Measurements from ENCODE around the gene USP31. TPM values are rescaled to one million over a fixed set of nuclear protein-coding genes. Genes with fewer than 3 reads are reported as not detected.
A peak's percentile ranks its signal among the peaks of the same experiment; 100 is the strongest.

USP31 gene
- total and polyA plus RNA-seq, 2 of the 8 experiments (the other 6 are each of a cell fraction or from before 2014, with no cell fraction given): 6.7 to 19.0 TPM

DNA sequence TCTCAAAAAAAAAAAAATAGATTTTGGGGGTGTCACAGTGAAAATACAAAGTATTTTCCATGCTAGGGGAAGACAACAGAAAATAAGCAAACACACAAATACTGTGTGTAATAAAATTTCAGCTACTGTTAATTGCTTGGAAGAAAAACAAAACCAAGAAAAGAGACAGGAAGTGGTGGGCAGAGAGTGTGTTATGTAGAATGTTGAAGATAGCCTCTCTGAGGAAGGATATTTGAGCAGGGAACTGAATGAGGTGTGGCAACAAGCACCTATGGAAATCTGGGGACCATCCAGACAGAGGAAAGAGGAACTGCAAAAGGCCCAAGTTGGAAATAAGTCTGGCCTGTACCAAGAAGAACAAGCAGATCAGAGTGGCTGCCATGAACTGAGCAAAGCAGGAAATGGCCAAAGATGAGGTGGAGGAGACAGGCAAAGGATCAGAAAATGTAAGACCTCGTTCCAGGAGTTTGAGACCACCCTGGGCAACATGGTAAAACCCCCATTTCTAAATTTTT, 7.8 kb upstream of the USP31 start:
- whole genome bisulfite sequencing, 2 experiments (ENCODE audit: extremely low coverage in 1 of 2, insufficient coverage in 1 of 2, insufficient read length in 1 of 2, insufficient replicate concordance in 2 of 2, low coverage in 1 of 2, low lambda C conversion rate in 2 of 2, missing lambda C conversion rate in 1 of 2): 94% methylated on average over 1 of the region's 1 CpG; no CpG with 5 or more reads in 1 of the 2 experiments
- H2BK20ac ChIP-seq (ENCODE audit: low read length): no peak overlapping the region
- ChIA-PET POLR2A (ENCODE audit: partially characterized antibody) (interaction anchor here (1.1 kb wide), 1 partner anchor 12 kb away, joined by 3 read pairs; no protein-coding TSS in a partner anchor), CTCF (ENCODE audit: partially characterized antibody) (interaction anchor here (0.8 to 1.9 kb wide), 2 partner anchors 65 to 278 kb away, joined by 3 to 5 read pairs; no protein-coding TSS in a partner anchor)
- no peak overlapping the region for H3K4ac ChIP-seq (replicated peaks; ENCODE audit: insufficient read length, low read depth, low read length)
- no peak overlapping the region for H2BK5ac ChIP-seq (ENCODE audit: low read depth, low read length)
- no peak overlapping the region for H2BK15ac ChIP-seq (ENCODE audit: low read length)
- no peak overlapping the region for H3K27ac ChIP-seq (ENCODE audit: low read depth, low read length)
- no peak overlapping the region for H3K4me3 ChIP-seq (ENCODE audit: extremely low read depth in 1 of 4, insufficient read depth in 2 of 4, low read depth in 3 of 4, low read length in 4 of 4)
- no peak for DNase-seq (ENCODE audit: low read depth in 1 of 2, low spot score in 2 of 2)
- H3K18ac ChIP-seq (ENCODE audit: extremely low read depth, low read length): no peak overlapping the region
- H2AK5ac ChIP-seq (ENCODE audit: low read depth, low read length): no peak overlapping the region
- H3K27me3 ChIP-seq (replicated peaks in 1 of 4; ENCODE audit: control insufficient read depth in 3 of 4, extremely low read depth in 1 of 4, insufficient read depth in 3 of 4, low read length in 3 of 4): no peaks in the 10 kb centered on the region
- FAIRE-seq: no peak
- no peak overlapping the region for H2BK12ac ChIP-seq (ENCODE audit: low read depth, low read length)
- H3K56ac ChIP-seq (replicated peaks; ENCODE audit: insufficient read length, low read depth, low read length): no peak overlapping the region
- no peaks in the 10 kb centered on the region for H3K36me3 ChIP-seq (ENCODE audit: control insufficient read depth in 2 of 4, insufficient read depth in 4 of 4, low read length in 3 of 4)
- no peak overlapping the region for H4K8ac ChIP-seq (ENCODE audit: extremely low read depth, insufficient read depth, low read length)
- no peaks in the 10 kb centered on the region for H3K79me2 ChIP-seq (ENCODE audit: control insufficient read depth in 1 of 2, insufficient read depth in 2 of 2, low read length in 2 of 2)
- H3K4me2 ChIP-seq (ENCODE audit: insufficient read depth in 1 of 2, low read depth in 2 of 2, low read length in 2 of 2): no peak overlapping the region
- no peaks in the 10 kb centered on the region for H3K79me1 ChIP-seq (ENCODE audit: low read depth, low read length)
- H3K23me2 ChIP-seq (ENCODE audit: low read depth, low read length): no peaks in the 10 kb centered on the region; the same call in 1 of the 2 replicates
- H3K9ac ChIP-seq (replicated peaks in 1 of 4; ENCODE audit: extremely low read depth in 1 of 4, low read depth in 3 of 4, low read length in 3 of 4): no peak overlapping the region
- H2BK120ac ChIP-seq (replicated peaks; ENCODE audit: low read depth, low read length): no peak overlapping the region
- H3K4me1 ChIP-seq (replicated peaks in 1 of 4; ENCODE audit: control insufficient read depth in 3 of 4, insufficient read depth in 4 of 4, low read length in 3 of 4): no peaks in the 10 kb centered on the region; a peak in 1 of 7 replicates
- H3K9me3 ChIP-seq (ENCODE audit: insufficient read depth in 2 of 2, low read depth in 1 of 2, low read length in 1 of 2): peaks cover 0 to 4% of the 10 kb centered on the region in 2 experiments; a peak in 1 of 4 replicates
- no peak overlapping the region for H3K23ac ChIP-seq (ENCODE audit: insufficient read length)
- H3K14ac ChIP-seq (ENCODE audit: insufficient read length): no peak overlapping the region
- H4K20me1 ChIP-seq (replicated peaks in 1 of 2; ENCODE audit: control insufficient read depth in 1 of 2, insufficient read depth in 2 of 2, low read length in 2 of 2): no peaks in the 10 kb centered on the region
- H2AFZ ChIP-seq (ENCODE audit: low read length): 0 out of 2 replicates have a peak overlapping the region, but pooled peaks have one; percentile 81
- no peak overlapping the region for H4K5ac ChIP-seq (ENCODE audit: insufficient read length, low read depth, low read length)
- H4K91ac ChIP-seq (replicated peaks; ENCODE audit: insufficient read length, low read length): no peak overlapping the region
- TF ChIP-seq YY1 (IDR thresholded peaks at IDR 0.05; ENCODE audit: low read depth, low read length) (no peak), GABPA (IDR thresholded peaks at IDR 0.05; ENCODE audit: borderline replicate concordance, insufficient read depth, low read length) (no peak), TBP (IDR thresholded peaks at IDR 0.05; ENCODE audit: low read depth, low read length) (no peak), TEAD4 (IDR thresholded peaks at IDR 0.05; ENCODE audit: low read depth, low read length) (no peak), CBX8 (IDR thresholded peaks at IDR 0.05; ENCODE audit: borderline replicate concordance, low read depth, low read length) (no peak), HDAC2 (IDR thresholded peaks at IDR 0.05; ENCODE audit: borderline replicate concordance in 1 of 2, low read depth in 2 of 2, low read length in 2 of 2) (no peak), KDM4A (IDR thresholded peaks at IDR 0.05; ENCODE audit: low read depth, low read length, severe bottlenecking) (no peak), JUND (IDR thresholded peaks at IDR 0.05; ENCODE audit: low read length) (no peak), JUN (IDR thresholded peaks at IDR 0.05; ENCODE audit: low read depth, low read length) (no peak), RNF2 (IDR thresholded peaks at IDR 0.05; ENCODE audit: borderline replicate concordance, low read depth, low read length, missing control alignments, poor library complexity, severe bottlenecking) (no peak), KDM5A (IDR thresholded peaks at IDR 0.05; ENCODE audit: low read length) (no peak), NANOG (IDR thresholded peaks at IDR 0.05; ENCODE audit: insufficient read depth, low read depth, low read length, poor library complexity, severe bottlenecking) (no peak)
- TF ChIP-seq, protein P1, sequence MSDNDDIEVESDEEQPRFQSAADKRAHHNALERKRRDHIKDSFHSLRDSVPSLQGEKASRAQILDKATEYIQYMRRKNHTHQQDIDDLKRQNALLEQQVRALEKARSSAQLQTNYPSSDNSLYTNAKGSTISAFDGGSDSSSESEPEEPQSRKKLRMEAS (IDR thresholded peaks at IDR 0.05): no peak
